Neuron (in vitro differentiated cells): ENCODE results near the gene TMEM235.

Source experiments
- H2AFZ ChIP-seq: one replicate; pipeline ENCODE4 v1.6.1; 2013; ENCODE audit warnings: low read depth, mild to moderate bottlenecking, inconsistent platforms, low read length, moderate library complexity
- H3K27me3 ChIP-seq: one replicate; pipeline ENCODE4 v1.6.1; 2013; ENCODE audit warnings: low read length; ENCODE audit not compliant: insufficient read depth
- H3K36me3 ChIP-seq: one replicate; pipeline ENCODE4 v1.6.1; 2013; ENCODE audit warnings: low read length; ENCODE audit not compliant: insufficient read depth
- H3K4me1 ChIP-seq: one replicate; pipeline ENCODE4 v1.6.1; 2013; ENCODE audit warnings: low read length; ENCODE audit not compliant: insufficient read depth
- H3K4me3 ChIP-seq: 2 replicates; pipeline ENCODE4 v1.5.1; 2013; ENCODE audit warnings: mild to moderate bottlenecking, low read length, moderate library complexity
- H3K9me3 ChIP-seq: one replicate; pipeline ENCODE4 v1.6.1; 2013; ENCODE audit warnings: low read length

The TMEM235 gene

GRCh38 chr17:78257810-78258322 is 26.4 kb downstream of the TMEM235 start:
- H3K36me3 ChIP-seq, result peaks cover 4% of the 10 kb centered on the region
- H3K4me1 ChIP-seq, result peaks cover 45% of the 10 kb centered on the region
- no peaks in the 10 kb centered on the region for H3K27me3 ChIP-seq
- H3K4me3 ChIP-seq, result no peak overlapping the region
- no peaks in the 10 kb centered on the region for H3K9me3 ChIP-seq
- H2AFZ ChIP-seq, result no peak overlapping the region

GRCh38 chr17:78258323-78259191 is 27.1 kb downstream of the TMEM235 start:
- peaks cover 46% of the 10 kb centered on the region for H3K4me1 ChIP-seq
- H3K36me3 ChIP-seq, result peaks cover 4% of the 10 kb centered on the region
- no peak overlapping the region for H2AFZ ChIP-seq
- no peaks in the 10 kb centered on the region for H3K9me3 ChIP-seq
- H3K27me3 ChIP-seq, result no peaks in the 10 kb centered on the region
- H3K4me3 ChIP-seq, result no peak overlapping the region

GRCh38 chr17:78259192-78259554 is 27.7 kb downstream of the TMEM235 start:
- no peaks in the 10 kb centered on the region for H3K9me3 ChIP-seq
- peaks cover 47% of the 10 kb centered on the region for H3K4me1 ChIP-seq
- no peak overlapping the region for H2AFZ ChIP-seq
- H3K27me3 ChIP-seq, result no peaks in the 10 kb centered on the region
- H3K4me3 ChIP-seq, result no peak overlapping the region
- peaks cover 4% of the 10 kb centered on the region for H3K36me3 ChIP-seq

GRCh38 chr17:78263063-78263735 is 31.8 kb downstream of the TMEM235 start:
- H2AFZ ChIP-seq, result no peak overlapping the region
- H3K27me3 ChIP-seq, result no peaks in the 10 kb centered on the region
- peaks cover 45% of the 10 kb centered on the region for H3K4me1 ChIP-seq
- H3K36me3 ChIP-seq, result peaks cover 14% of the 10 kb centered on the region
- no peak overlapping the region for H3K4me3 ChIP-seq
- no peaks in the 10 kb centered on the region for H3K9me3 ChIP-seq

- Histone ChIP-seq H3K27me3 (no peaks in the 10 kb centered on the region), H2AFZ (no peak overlapping the region), H3K4me3 (no peak overlapping the region), H3K4me1 (peaks cover 44% of the 10 kb centered on the region), H3K9me3 (no peaks in the 10 kb centered on the region), H3K36me3 (peaks cover 14% of the 10 kb centered on the region)
Observed at GRCh38 chr17:78263736-78264340, 32.4 kb downstream of the TMEM235 start.

- no peak overlapping the region for H2AFZ ChIP-seq
- H3K4me1 ChIP-seq, result peaks cover 44% of the 10 kb centered on the region
- H3K36me3 ChIP-seq, result peaks cover 14% of the 10 kb centered on the region
- H3K27me3 ChIP-seq, result no peaks in the 10 kb centered on the region
- no peak overlapping the region for H3K4me3 ChIP-seq
- H3K9me3 ChIP-seq, result no peaks in the 10 kb centered on the region
Observed at GRCh38 chr17:78264590-78264989, 33.2 kb downstream of the TMEM235 start.

- Histone ChIP-seq H3K9me3 (no peaks in the 10 kb centered on the region), H3K4me3 (no peak overlapping the region), H3K36me3 (peaks cover 14% of the 10 kb centered on the region), H3K4me1 (peaks cover 44% of the 10 kb centered on the region), H3K27me3 (no peaks in the 10 kb centered on the region), H2AFZ (no peak overlapping the region)
Observed at GRCh38 chr17:78265121-78265520, 33.7 kb downstream of the TMEM235 start.

- Histone ChIP-seq H3K4me1 (peaks cover 54% of the 10 kb centered on the region), H3K27me3 (no peaks in the 10 kb centered on the region), H3K9me3 (no peaks in the 10 kb centered on the region)
Observed at GRCh38 chr17:78266231-78266631, 34.8 kb downstream of the TMEM235 start.

GRCh38 chr17:78266771-78267170 is 35.3 kb downstream of the TMEM235 start:
- Histone ChIP-seq H3K36me3 (peaks cover 10% of the 10 kb centered on the region), H3K27me3 (no peaks in the 10 kb centered on the region), H3K4me1 (peaks cover 60% of the 10 kb centered on the region), H2AFZ (no peak overlapping the region), H3K9me3 (no peaks in the 10 kb centered on the region), H3K4me3 (no peak overlapping the region)

More at GRCh38 chr17:78266231-78266631, 34.8 kb downstream of the TMEM235 start:
- no peak overlapping the region for H2AFZ ChIP-seq
- H3K4me3 ChIP-seq, result no peak overlapping the region
- peaks cover 14% of the 10 kb centered on the region for H3K36me3 ChIP-seq

- Histone ChIP-seq H3K4me3 (peak overlapping the region; percentile 61), H3K27me3 (no peaks in the 10 kb centered on the region), H3K4me1 (peaks cover 64% of the 10 kb centered on the region), H2AFZ (no peak overlapping the region), H3K9me3 (no peaks in the 10 kb centered on the region), H3K36me3 (peaks cover 10% of the 10 kb centered on the region)
Observed at GRCh38 chr17:78267253-78268073, 36.0 kb downstream of the TMEM235 start.

GRCh38 chr17:78268191-78268874 is 36.9 kb downstream of the TMEM235 start:
- Histone ChIP-seq H3K9me3 (no peaks in the 10 kb centered on the region), H3K4me1 (peaks cover 66% of the 10 kb centered on the region), H2AFZ (no peak overlapping the region), H3K4me3 (peak overlapping the region; percentile 61), H3K27me3 (no peaks in the 10 kb centered on the region), H3K36me3 (peaks cover 10% of the 10 kb centered on the region)
